ENCODE results near the gene KCNIP1.

Gene KCNIP1

GRCh38 chr5:170491479-170491878 is 12.3 kb upstream of the KCNIP1 start:
- Histone ChIP-seq H3K9me3 (replicated peaks in 1 of 2; ENCODE audit: control insufficient read depth in 2 of 2, insufficient read depth in 1 of 2, low read depth in 1 of 2, low read length in 2 of 2) (no peaks in the 10 kb centered on the region), H2BK15ac (ENCODE audit: low read length) (no peak overlapping the region), H3K27me3 (ENCODE audit: control insufficient read depth in 3 of 3, insufficient read depth in 3 of 3, low read depth in 1 of 3, low read length in 3 of 3) (peaks cover 0 to 12% (median 0%) of the 10 kb centered on the region in 3 experiments), H3K18ac (ENCODE audit: low read length) (no peak overlapping the region), H4K8ac (ENCODE audit: low read depth, low read length) (no peak overlapping the region), H2BK5ac (ENCODE audit: low read length) (no peak overlapping the region), H3K4me1 (ENCODE audit: control insufficient read depth in 2 of 2, insufficient read depth in 1 of 2, low read depth in 1 of 2, low read length in 2 of 2) (no peaks in the 10 kb centered on the region), H2AFZ (ENCODE audit: low read length) (no peak overlapping the region), H3K4me3 (ENCODE audit: low read length in 2 of 2) (no peak overlapping the region), H3K23ac (ENCODE audit: low read depth, low read length, poor library complexity) (no peak overlapping the region), H3K4ac (ENCODE audit: low read length) (no peak overlapping the region), H2BK120ac (ENCODE audit: low read depth, low read length) (no peak overlapping the region), H4K91ac (ENCODE audit: low read depth, low read length, poor library complexity) (no peak overlapping the region), H3K36me3 (replicated peaks in 1 of 2; ENCODE audit: control insufficient read depth in 2 of 2, insufficient read depth in 2 of 2, low read length in 2 of 2) (no peaks in the 10 kb centered on the region), H3K14ac (ENCODE audit: low read length) (no peak overlapping the region), H2BK12ac (ENCODE audit: low read length) (no peak overlapping the region), H3K27ac (replicated peaks; ENCODE audit: low read length) (no peak overlapping the region), H2AK5ac (ENCODE audit: low read depth, low read length) (no peak overlapping the region), H3K9ac (ENCODE audit: low read depth, low read length, poor library complexity) (no peak overlapping the region), H3K4me2 (ENCODE audit: insufficient read depth, low read length, poor library complexity, severe bottlenecking) (no peak overlapping the region), H3K79me1 (ENCODE audit: low read depth, low read length) (no peaks in the 10 kb centered on the region)
- WGBS, 2 donors (ENCODE audit: extremely low coverage in 2 of 2, insufficient read length in 2 of 2, insufficient replicate concordance in 1 of 2) = no CpG with 5 or more reads among the region's 5 CpGs
- DNase-seq (ENCODE audit: low spot score) = no peak

GRCh38 chr5:170493028-170493820 is 10.6 kb upstream of the KCNIP1 start:
- Histone ChIP-seq H3K23ac (ENCODE audit: low read depth, low read length, poor library complexity) (no peak overlapping the region), H2BK15ac (ENCODE audit: low read length) (no peak overlapping the region), H2BK5ac (ENCODE audit: low read length) (peak overlapping the region; percentile 47), H3K4ac (ENCODE audit: low read length) (no peak overlapping the region), H2AFZ (ENCODE audit: low read length) (no peak overlapping the region), H3K4me2 (ENCODE audit: insufficient read depth, low read length, poor library complexity, severe bottlenecking) (no peak overlapping the region), H3K36me3 (replicated peaks in 1 of 2; ENCODE audit: control insufficient read depth in 2 of 2, insufficient read depth in 2 of 2, low read length in 2 of 2) (no peaks in the 10 kb centered on the region), H2BK120ac (ENCODE audit: low read depth, low read length) (no peak overlapping the region), H3K14ac (ENCODE audit: low read length) (no peak overlapping the region), H4K91ac (ENCODE audit: low read depth, low read length, poor library complexity) (no peak overlapping the region), H3K27ac (replicated peaks; ENCODE audit: low read length) (no peak overlapping the region), H3K18ac (ENCODE audit: low read length) (no peak overlapping the region), H3K4me1 (ENCODE audit: control insufficient read depth in 2 of 2, insufficient read depth in 1 of 2, low read depth in 1 of 2, low read length in 2 of 2) (peaks cover 0 to 3% of the 10 kb centered on the region in 2 donors), H3K9me3 (replicated peaks in 1 of 2; ENCODE audit: control insufficient read depth in 2 of 2, insufficient read depth in 1 of 2, low read depth in 1 of 2, low read length in 2 of 2) (no peaks in the 10 kb centered on the region), H3K9ac (ENCODE audit: low read depth, low read length, poor library complexity) (no peak overlapping the region), H4K8ac (ENCODE audit: low read depth, low read length) (no peak overlapping the region), H3K27me3 (ENCODE audit: control insufficient read depth in 3 of 3, insufficient read depth in 3 of 3, low read depth in 1 of 3, low read length in 3 of 3) (peaks cover 0 to 17% (median 0%) of the 10 kb centered on the region in 3 experiments), H3K4me3 (ENCODE audit: low read length in 2 of 2) (no peak overlapping the region), H2AK5ac (ENCODE audit: low read depth, low read length) (no peak overlapping the region), H2BK12ac (ENCODE audit: low read length) (no peak overlapping the region), H3K79me1 (ENCODE audit: low read depth, low read length) (no peaks in the 10 kb centered on the region)
- no peak for DNase-seq (ENCODE audit: low spot score)
- WGBS, 2 donors (ENCODE audit: extremely low coverage in 2 of 2, insufficient read length in 2 of 2, insufficient replicate concordance in 1 of 2) = no CpG with 5 or more reads among the region's 7 CpGs

GRCh38 chr5:170494041-170494440 is 9.8 kb upstream of the KCNIP1 start:
- no peak overlapping the region for H3K23ac ChIP-seq (ENCODE audit: low read depth, low read length, poor library complexity)
- no peak overlapping the region for H2AK5ac ChIP-seq (ENCODE audit: low read depth, low read length)
- H3K18ac ChIP-seq (ENCODE audit: low read length) = no peak overlapping the region
- no peak overlapping the region for H3K9ac ChIP-seq (ENCODE audit: low read depth, low read length, poor library complexity)
- H3K36me3 ChIP-seq (replicated peaks in 1 of 2; ENCODE audit: control insufficient read depth in 2 of 2, insufficient read depth in 2 of 2, low read length in 2 of 2) = no peaks in the 10 kb centered on the region
- H3K4me3 ChIP-seq (ENCODE audit: low read length in 2 of 2) = no peak overlapping the region
- no peaks in the 10 kb centered on the region for H3K79me1 ChIP-seq (ENCODE audit: low read depth, low read length)
- no peak overlapping the region for H3K14ac ChIP-seq (ENCODE audit: low read length)
- no peak overlapping the region for H2BK120ac ChIP-seq (ENCODE audit: low read depth, low read length)
- no peak overlapping the region for H2BK12ac ChIP-seq (ENCODE audit: low read length)
- H3K27ac ChIP-seq (replicated peaks; ENCODE audit: low read length) = no peak overlapping the region
- H4K8ac ChIP-seq (ENCODE audit: low read depth, low read length) = no peak overlapping the region
- H3K27me3 ChIP-seq (ENCODE audit: control insufficient read depth in 3 of 3, insufficient read depth in 3 of 3, low read depth in 1 of 3, low read length in 3 of 3) = peaks cover 0 to 18% (median 0%) of the 10 kb centered on the region in 3 experiments
- H3K9me3 ChIP-seq (replicated peaks in 1 of 2; ENCODE audit: control insufficient read depth in 2 of 2, insufficient read depth in 1 of 2, low read depth in 1 of 2, low read length in 2 of 2) = no peaks in the 10 kb centered on the region
- DNase-seq (ENCODE audit: low spot score) = no peak
- no peak overlapping the region for H2AFZ ChIP-seq (ENCODE audit: low read length)
- no peak overlapping the region for H3K4ac ChIP-seq (ENCODE audit: low read length)
- peaks cover 0 to 3% of the 10 kb centered on the region in 2 donors for H3K4me1 ChIP-seq (ENCODE audit: control insufficient read depth in 2 of 2, insufficient read depth in 1 of 2, low read depth in 1 of 2, low read length in 2 of 2)
- no CpG with 5 or more reads among the region's 2 CpGs for WGBS, 2 donors (ENCODE audit: extremely low coverage in 2 of 2, insufficient read length in 2 of 2, insufficient replicate concordance in 1 of 2)
- no peak overlapping the region for H3K4me2 ChIP-seq (ENCODE audit: insufficient read depth, low read length, poor library complexity, severe bottlenecking)
- H4K91ac ChIP-seq (ENCODE audit: low read depth, low read length, poor library complexity) = no peak overlapping the region
- H2BK15ac ChIP-seq (ENCODE audit: low read length) = no peak overlapping the region
- peak overlapping the region; percentile 47 for H2BK5ac ChIP-seq (ENCODE audit: low read length)

GRCh38 chr5:170495825-170496661 is 7.8 kb upstream of the KCNIP1 start:
- Histone ChIP-seq H3K4me3 (ENCODE audit: low read length in 2 of 2) (no peak overlapping the region), H2BK5ac (ENCODE audit: low read length) (no peak overlapping the region), H3K36me3 (replicated peaks in 1 of 2; ENCODE audit: control insufficient read depth in 2 of 2, insufficient read depth in 2 of 2, low read length in 2 of 2) (no peaks in the 10 kb centered on the region), H2BK12ac (ENCODE audit: low read length) (no peak overlapping the region), H3K9me3 (replicated peaks in 1 of 2; ENCODE audit: control insufficient read depth in 2 of 2, insufficient read depth in 1 of 2, low read depth in 1 of 2, low read length in 2 of 2) (no peaks in the 10 kb centered on the region), H3K4me1 (ENCODE audit: control insufficient read depth in 2 of 2, insufficient read depth in 1 of 2, low read depth in 1 of 2, low read length in 2 of 2) (peaks cover 0 to 3% of the 10 kb centered on the region in 2 donors), H3K79me1 (ENCODE audit: low read depth, low read length) (no peaks in the 10 kb centered on the region), H4K8ac (ENCODE audit: low read depth, low read length) (no peak overlapping the region), H2BK15ac (ENCODE audit: low read length) (no peak overlapping the region), H3K23ac (ENCODE audit: low read depth, low read length, poor library complexity) (no peak overlapping the region), H2BK120ac (ENCODE audit: low read depth, low read length) (no peak overlapping the region), H3K27me3 (ENCODE audit: control insufficient read depth in 3 of 3, insufficient read depth in 3 of 3, low read depth in 1 of 3, low read length in 3 of 3) (peaks cover 0 to 18% (median 0%) of the 10 kb centered on the region in 3 experiments), H3K18ac (ENCODE audit: low read length) (no peak overlapping the region), H2AFZ (ENCODE audit: low read length) (no peak overlapping the region), H3K9ac (ENCODE audit: low read depth, low read length, poor library complexity) (no peak overlapping the region), H4K91ac (ENCODE audit: low read depth, low read length, poor library complexity) (no peak overlapping the region), H3K4ac (ENCODE audit: low read length) (no peak overlapping the region), H3K14ac (ENCODE audit: low read length) (no peak overlapping the region), H3K27ac (replicated peaks; ENCODE audit: low read length) (no peak overlapping the region), H3K4me2 (ENCODE audit: insufficient read depth, low read length, poor library complexity, severe bottlenecking) (no peak overlapping the region), H2AK5ac (ENCODE audit: low read depth, low read length) (no peak overlapping the region)
- no peak for DNase-seq (ENCODE audit: low spot score)
- no CpG with 5 or more reads among the region's 10 CpGs for WGBS, 2 donors (ENCODE audit: extremely low coverage in 2 of 2, insufficient read length in 2 of 2, insufficient replicate concordance in 1 of 2)

Data from neuronal stem cell (in vitro differentiated cells).